ENCODE results near the gene TRIM3. TPM values are rescaled to one million over a fixed set of nuclear protein-coding genes. Genes with fewer than 3 reads are reported as not detected.

Gene TRIM3
- total RNA-seq, 1 experiment from 2014 or later, result 37.1 TPM

DNA sequence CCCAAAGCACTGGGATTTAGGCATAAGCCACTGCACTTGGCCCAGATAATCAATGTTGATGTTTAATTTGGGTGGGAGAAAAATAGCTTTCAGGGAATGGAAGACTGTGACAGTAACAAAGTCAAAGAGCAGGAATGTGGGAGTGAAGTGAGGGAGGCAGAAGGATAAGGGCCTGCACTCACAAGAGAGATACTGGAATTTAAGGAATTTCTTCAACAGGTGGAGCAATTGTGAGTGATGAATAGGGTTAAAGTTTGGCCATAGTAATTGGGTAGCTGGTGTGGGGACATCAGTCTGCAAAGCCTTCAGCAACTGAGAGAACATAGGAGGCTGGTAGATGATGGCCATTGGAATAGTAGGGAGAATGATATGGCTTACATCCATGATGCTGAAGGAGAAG is 46.2 kb downstream of the TRIM3 start:
- TF ChIP-seq, protein P1, sequence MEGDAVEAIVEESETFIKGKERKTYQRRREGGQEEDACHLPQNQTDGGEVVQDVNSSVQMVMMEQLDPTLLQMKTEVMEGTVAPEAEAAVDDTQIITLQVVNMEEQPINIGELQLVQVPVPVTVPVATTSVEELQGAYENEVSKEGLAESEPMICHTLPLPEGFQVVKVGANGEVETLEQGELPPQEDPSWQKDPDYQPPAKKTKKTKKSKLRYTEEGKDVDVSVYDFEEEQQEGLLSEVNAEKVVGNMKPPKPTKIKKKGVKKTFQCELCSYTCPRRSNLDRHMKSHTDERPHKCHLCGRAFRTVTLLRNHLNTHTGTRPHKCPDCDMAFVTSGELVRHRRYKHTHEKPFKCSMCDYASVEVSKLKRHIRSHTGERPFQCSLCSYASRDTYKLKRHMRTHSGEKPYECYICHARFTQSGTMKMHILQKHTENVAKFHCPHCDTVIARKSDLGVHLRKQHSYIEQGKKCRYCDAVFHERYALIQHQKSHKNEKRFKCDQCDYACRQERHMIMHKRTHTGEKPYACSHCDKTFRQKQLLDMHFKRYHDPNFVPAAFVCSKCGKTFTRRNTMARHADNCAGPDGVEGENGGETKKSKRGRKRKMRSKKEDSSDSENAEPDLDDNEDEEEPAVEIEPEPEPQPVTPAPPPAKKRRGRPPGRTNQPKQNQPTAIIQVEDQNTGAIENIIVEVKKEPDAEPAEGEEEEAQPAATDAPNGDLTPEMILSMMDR (conservative IDR thresholded peaks at IDR 0.05; ENCODE audit: low read depth, low read length), result no peak
- no peak overlapping the region for H3K4me3 ChIP-seq (ENCODE audit: low read depth, low read length, poor library complexity, severe bottlenecking)
- H3K27me3 ChIP-seq (replicated peaks; ENCODE audit: insufficient read depth, low read depth, low read length, poor library complexity), result no peaks in the 10 kb centered on the region
- ChIA-PET POLR2A (ENCODE audit: low non-redundant PET) (no interaction called here), CTCF (no interaction called here)
- BruUV-seq (replicated peaks), result no TSS peak
- no peak for DNase-seq (ENCODE audit: low spot score)
- no peaks in the 10 kb centered on the region for H3K4me1 ChIP-seq (ENCODE audit: insufficient read depth, low read length, poor library complexity, severe bottlenecking)
- no peaks in the 10 kb centered on the region for H3K9me3 ChIP-seq (ENCODE audit: low read depth, low read length, poor library complexity, severe bottlenecking)
- no peaks in the 10 kb centered on the region for H3K36me3 ChIP-seq (ENCODE audit: insufficient read depth, low read length, poor library complexity, severe bottlenecking)
- intact Hi-C loops (cut with micrococcal nuclease; ENCODE audit: unreplicated experiment), result no loop called here
- H3K27ac ChIP-seq (ENCODE audit: low read depth, low read length, poor library complexity, severe bottlenecking), result no peak overlapping the region

DNA sequence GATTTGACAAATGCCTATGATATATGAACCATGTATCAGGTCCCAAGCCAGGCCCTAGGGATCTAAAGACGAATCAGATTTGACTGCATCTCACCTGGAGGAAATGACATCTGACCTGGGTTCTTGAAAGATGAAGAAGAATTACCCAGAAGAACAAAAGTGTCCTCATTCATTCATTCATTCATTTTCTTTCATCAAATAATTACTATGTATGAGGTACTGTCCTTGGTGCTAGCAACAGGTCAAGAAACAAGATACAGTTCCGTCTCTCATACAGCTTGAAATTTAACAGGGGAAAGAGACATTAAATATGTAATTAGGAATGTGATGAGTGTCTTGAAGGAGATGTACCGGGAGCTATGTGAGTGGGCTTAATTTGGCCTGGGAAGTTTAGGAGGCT is 53.1 kb downstream of the TRIM3 start:
- no peak overlapping the region for H3K4me3 ChIP-seq (ENCODE audit: low read depth, low read length, poor library complexity, severe bottlenecking)
- H3K4me1 ChIP-seq (ENCODE audit: insufficient read depth, low read length, poor library complexity, severe bottlenecking), result peaks cover 3% of the 10 kb centered on the region
- no peak overlapping the region for H3K27ac ChIP-seq (ENCODE audit: low read depth, low read length, poor library complexity, severe bottlenecking)
- H3K36me3 ChIP-seq (ENCODE audit: insufficient read depth, low read length, poor library complexity, severe bottlenecking), result no peaks in the 10 kb centered on the region
- TF ChIP-seq EZH2 (IDR thresholded peaks at IDR 0.05; ENCODE audit: borderline replicate concordance, low read depth, low read length, poor library complexity, severe bottlenecking), result no peak
- TF ChIP-seq, protein P1 (conservative IDR thresholded peaks at IDR 0.05; ENCODE audit: low read depth, low read length), result no peak
- CTCF ChIA-PET, result no interaction called here
- DNase-seq (ENCODE audit: low spot score), result no peak
- no peaks in the 10 kb centered on the region for H3K9me3 ChIP-seq (ENCODE audit: low read depth, low read length, poor library complexity, severe bottlenecking)
- H3K27me3 ChIP-seq (replicated peaks; ENCODE audit: insufficient read depth, low read depth, low read length, poor library complexity), result no peaks in the 10 kb centered on the region
- intact Hi-C loops (cut with micrococcal nuclease; ENCODE audit: unreplicated experiment), result no loop called here
- POLR2A ChIA-PET (ENCODE audit: low non-redundant PET), result interaction anchor here (0.6 kb wide), 1 partner anchor 25 kb away, joined by 7 read pairs; no protein-coding TSS in a partner anchor
- no TSS peak for BruUV-seq (replicated peaks)

DNA sequence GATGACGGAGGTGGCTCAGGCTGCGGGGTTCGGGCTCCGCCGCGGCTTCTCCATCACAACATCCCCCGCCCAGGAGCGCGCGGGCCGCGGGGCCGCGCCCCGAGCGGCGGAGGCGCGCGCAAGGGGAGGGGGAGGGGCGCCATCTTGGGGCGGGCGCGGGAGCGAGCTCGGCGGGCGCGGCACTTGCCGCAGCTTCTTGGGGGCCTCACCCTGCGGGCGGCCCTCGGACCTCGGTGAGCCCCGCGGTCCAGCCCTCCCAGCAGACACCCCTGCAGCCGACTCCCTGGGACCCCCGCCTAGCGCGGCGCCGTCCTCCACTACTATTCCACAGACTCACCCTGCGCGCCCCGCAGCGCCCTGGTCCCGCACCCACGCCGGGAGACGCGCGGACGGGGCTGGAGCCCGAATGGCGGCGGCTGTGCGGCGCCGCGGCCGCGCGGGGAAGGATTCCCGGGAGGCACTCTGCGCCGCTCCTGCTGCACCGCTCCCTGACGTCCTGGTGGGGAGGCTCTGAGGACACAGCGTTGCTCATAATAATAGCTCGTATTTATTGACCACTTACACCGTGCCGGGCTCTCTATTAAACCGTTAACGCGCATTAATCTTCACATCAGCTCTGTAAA is 54.6 kb downstream of the TRIM3 start, which contains the start of gene APBB1:
Gene APBB1, minus strand, starts transcription at position 86 of the 623 bp plus-strand sequence. CDS start 7,747 bp downstream, outside the sequence.
- POLR2A ChIA-PET (ENCODE audit: low non-redundant PET), result no interaction called here
- CTCF ChIA-PET, result interaction anchor here (0.5 kb wide), 1 partner anchor 21 kb away, joined by 4 read pairs; no protein-coding TSS in a partner anchor

More for the DNA sequence above, 54.6 kb downstream of the TRIM3 start, which contains the start of gene APBB1:
- peak; percentile 76 for DNase-seq (ENCODE audit: low spot score)
- no peaks in the 10 kb centered on the region for H3K27me3 ChIP-seq (replicated peaks; ENCODE audit: insufficient read depth, low read depth, low read length, poor library complexity)
- no TSS peak for BruUV-seq (replicated peaks)
- TF ChIP-seq, protein P1 (conservative IDR thresholded peaks at IDR 0.05; ENCODE audit: low read depth, low read length), result no peak
- TF ChIP-seq EZH2 (IDR thresholded peaks at IDR 0.05; ENCODE audit: borderline replicate concordance, low read depth, low read length, poor library complexity, severe bottlenecking), result no peak
- peak within 1 kb of the TSS; percentile 87 for H3K4me3 ChIP-seq (ENCODE audit: low read depth, low read length, poor library complexity, severe bottlenecking)
- H3K4me1 ChIP-seq (ENCODE audit: insufficient read depth, low read length, poor library complexity, severe bottlenecking), result peaks cover 11% of the 10 kb centered on the region
- no peaks in the 10 kb centered on the region for H3K9me3 ChIP-seq (ENCODE audit: low read depth, low read length, poor library complexity, severe bottlenecking)
- H3K27ac ChIP-seq (ENCODE audit: low read depth, low read length, poor library complexity, severe bottlenecking), result peak within 1 kb of the TSS; percentile 90
- H3K36me3 ChIP-seq (ENCODE audit: insufficient read depth, low read length, poor library complexity, severe bottlenecking), result no peaks in the 10 kb centered on the region
- intact Hi-C loops (cut with micrococcal nuclease; ENCODE audit: unreplicated experiment), result loop anchor here (2.0 kb wide), 1 partner anchor 20 kb away; no protein-coding TSS in a partner anchor
